DMS114 treated with DMSO at 0.1 percent for 48 hours (cell line): ENCODE data around the gene ACSF3.
"Not testable (repeated sequence)": the region's sequence is repeated elsewhere in the genome, so short reads cannot be mapped to it uniquely, and the experiment has no call there.

ENCODE experiments used
- DNase-seq: peaks from one replicate; lab custom pipeline; 2025; ENCODE audit not compliant: unreplicated experiment; lab: John Stamatoyannopoulos, UW

ACSF3 gene

GRCh38 chr16:89055894-89056555 lies 37.6 kb upstream of the ACSF3 start:
- DNase-seq = no peak

- no peak for DNase-seq
These were observed 37.1 kb upstream of the ACSF3 start for GRCh38 chr16:89056592-89056991.

- DNase-seq = no peak
These were observed 35.9 kb upstream of the ACSF3 start for GRCh38 chr16:89057738-89058137.

GRCh38 chr16:89058812-89059211 lies 34.8 kb upstream of the ACSF3 start:
- no peak for DNase-seq

- DNase-seq = no peak
These were observed 33.4 kb upstream of the ACSF3 start for GRCh38 chr16:89060207-89060794.

- no peak for DNase-seq
These were observed 32.6 kb upstream of the ACSF3 start for GRCh38 chr16:89061086-89061485.

GRCh38 chr16:89061590-89062380 lies 31.9 kb upstream of the ACSF3 start:
- no peak for DNase-seq

GRCh38 chr16:89062389-89063345 lies 31.0 kb upstream of the ACSF3 start:
- no peak for DNase-seq

GRCh38 chr16:89063768-89064320 lies 29.8 kb upstream of the ACSF3 start:
- DNase-seq = no peak

- DNase-seq = no peak
These were observed 28.8 kb upstream of the ACSF3 start for GRCh38 chr16:89064606-89065457.

- no peak for DNase-seq
These were observed 28.2 kb upstream of the ACSF3 start for GRCh38 chr16:89065458-89065822.

- DNase-seq = no peak
These were observed 26.9 kb upstream of the ACSF3 start for GRCh38 chr16:89066721-89067120.

GRCh38 chr16:89067677-89068443 lies 25.8 kb upstream of the ACSF3 start:
- DNase-seq = no peak

- DNase-seq = not testable (repeated sequence)
These were observed 24.6 kb upstream of the ACSF3 start for GRCh38 chr16:89068814-89069616.

- DNase-seq = no peak
These were observed 23.7 kb upstream of the ACSF3 start for GRCh38 chr16:89069920-89070319.

GRCh38 chr16:89070590-89070989 lies 23.1 kb upstream of the ACSF3 start:
- DNase-seq = no peak

GRCh38 chr16:89071686-89072547 lies 21.7 kb upstream of the ACSF3 start:
- no peak for DNase-seq
